GM19239 (cell line): ENCODE measurements around the gene INSYN1.
"Not testable (repeated sequence)": the region's sequence is repeated elsewhere in the genome, so short reads cannot be mapped to it uniquely, and the experiment has no call there.

Experiments
- DNase-seq: peaks from one replicate; pipeline ENCODE4 v3.0.0; 2011; ENCODE audit warnings: low spot score; ENCODE audit not compliant: insufficient read length
- FAIRE-seq: peaks from 2 replicates; lab custom pipeline; 2011; peaks lifted over from hg19 to GRCh38; lab: Jason Lieb, UNC

INSYN1 gene

DNA sequence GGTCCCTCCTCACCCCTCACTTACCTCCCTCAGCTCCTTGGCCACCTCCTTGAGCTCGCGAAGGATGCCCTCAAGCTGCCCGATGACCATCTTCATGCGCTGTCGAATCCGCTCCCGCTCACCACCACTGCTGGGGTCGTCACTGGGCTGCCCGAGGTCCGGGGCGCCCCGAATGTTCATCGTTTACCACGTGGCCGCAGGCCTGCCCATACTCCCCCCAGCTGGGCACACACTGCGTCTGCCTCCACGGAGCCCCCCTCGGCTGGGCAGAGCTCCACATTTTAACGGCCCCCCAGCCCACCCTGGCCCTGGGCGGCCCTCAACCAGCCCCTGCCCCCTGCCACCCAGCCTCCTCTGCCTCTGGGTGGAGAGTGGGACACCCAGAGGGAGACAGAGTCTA, 2.2 kb downstream of the INSYN1 start:
- DNase-seq, result no peak

GRCh38 chr15:73750438-73750837, 2.7 kb downstream of the INSYN1 start:
- DNase-seq, result no peak
- no peak for FAIRE-seq

More for the DNA sequence above, 2.2 kb downstream of the INSYN1 start:
- FAIRE-seq, result no peak

DNA sequence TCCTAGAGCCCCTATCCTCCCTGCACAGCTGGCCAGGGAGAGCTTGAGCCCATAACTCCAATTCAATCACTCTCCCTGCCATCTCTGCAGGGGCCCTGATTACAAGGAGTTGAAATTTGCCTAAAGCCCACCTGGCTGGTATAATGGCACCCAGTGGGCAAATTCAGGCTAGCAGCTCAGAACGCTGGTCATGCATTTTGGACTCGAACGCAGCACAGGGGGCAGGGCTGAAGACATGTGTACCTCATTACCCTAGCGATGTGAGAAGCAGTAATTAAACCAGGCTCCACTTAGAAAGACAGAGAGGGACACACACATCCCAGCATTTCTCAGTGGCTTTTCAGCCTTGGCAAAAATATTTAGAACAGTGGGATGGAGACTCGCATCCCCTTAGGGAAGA, 3.2 kb downstream of the INSYN1 start:
- FAIRE-seq (no peak), DNase-seq (no peak)

- DNase-seq (no peak), FAIRE-seq (no peak)
Observed at GRCh38 chr15:73749533-73749932, 3.6 kb downstream of the INSYN1 start.

GRCh38 chr15:73748730-73749129, 4.4 kb downstream of the INSYN1 start:
- DNase-seq, result no peak
- FAIRE-seq, result no peak

- FAIRE-seq (no peak), DNase-seq (no peak)
Observed at GRCh38 chr15:73747847-73748590, 5.1 kb downstream of the INSYN1 start.

DNA sequence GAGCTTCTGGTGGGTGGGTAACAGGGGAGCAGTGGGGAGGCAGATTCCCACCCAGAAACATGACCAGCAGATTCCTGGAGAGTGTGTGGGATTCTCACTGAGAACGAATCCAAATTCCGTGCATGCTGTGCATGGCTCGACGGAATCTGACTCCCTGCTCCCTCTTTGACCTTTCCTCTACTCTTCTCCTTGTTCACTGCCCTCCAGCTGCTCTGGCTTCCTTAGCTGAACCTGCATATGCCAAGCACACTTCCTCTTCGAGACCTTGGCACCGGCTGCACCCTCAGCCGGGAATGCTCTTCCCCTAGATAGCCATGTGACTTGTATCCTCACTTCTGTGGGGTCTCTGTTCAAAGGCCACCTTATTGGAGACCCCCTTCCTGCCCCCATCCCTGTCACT, 6.3 kb downstream of the INSYN1 start:
- FAIRE-seq (no peak), DNase-seq (no peak)

GRCh38 chr15:73746261-73746660, 6.9 kb downstream of the INSYN1 start:
- FAIRE-seq (no peak), DNase-seq (no peak)

DNA sequence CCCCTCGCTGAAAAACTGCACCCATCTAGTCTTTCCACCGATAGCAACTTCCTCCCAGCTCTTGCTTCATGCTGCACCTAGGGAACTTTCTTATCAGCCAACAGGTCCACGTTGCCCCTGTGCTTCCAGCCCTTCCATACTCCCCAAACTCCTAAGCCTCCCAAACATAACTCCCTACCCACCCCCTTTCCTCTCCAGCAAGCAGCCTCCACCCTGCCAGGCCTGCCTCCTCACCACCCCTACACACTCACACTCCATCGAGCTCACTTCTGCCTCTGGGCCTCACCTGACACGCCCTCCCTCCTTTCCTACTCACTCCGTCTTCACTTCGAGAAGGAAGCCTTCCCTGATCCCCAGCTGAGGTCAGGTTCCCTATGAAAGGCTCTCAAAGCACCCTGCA, 8.1 kb downstream of the INSYN1 start:
- FAIRE-seq (no peak), DNase-seq (no peak)

- no peak for DNase-seq
- FAIRE-seq, result no peak
Observed at GRCh38 chr15:73744293-73744692, 8.9 kb downstream of the INSYN1 start.

DNA sequence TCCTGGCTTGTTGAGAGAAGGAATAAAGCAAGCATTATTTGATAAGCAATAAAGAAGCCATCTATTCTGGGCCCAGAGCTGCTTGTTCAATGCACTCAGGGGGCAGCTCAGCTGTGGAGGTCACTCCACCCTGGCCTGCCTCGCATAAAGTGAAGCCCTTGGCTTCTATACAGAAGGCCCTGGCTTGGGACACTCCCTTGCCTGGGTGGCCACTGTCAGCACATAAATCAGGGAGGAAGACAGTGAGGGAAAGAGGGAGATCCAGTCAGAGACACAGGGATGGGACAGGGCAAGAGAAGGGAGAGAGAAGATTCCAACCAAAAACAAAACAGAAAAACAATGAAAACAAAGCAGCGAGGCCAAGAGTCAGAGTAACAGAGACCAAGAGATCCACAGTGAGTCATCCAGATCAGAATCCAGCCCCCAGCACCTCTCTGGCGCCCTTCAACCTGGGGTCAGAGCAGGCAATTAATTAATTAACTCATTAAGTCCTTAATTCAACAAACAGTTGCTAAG, 11.8 kb downstream of the INSYN1 start:
- FAIRE-seq (no peak), DNase-seq (no peak)

DNA sequence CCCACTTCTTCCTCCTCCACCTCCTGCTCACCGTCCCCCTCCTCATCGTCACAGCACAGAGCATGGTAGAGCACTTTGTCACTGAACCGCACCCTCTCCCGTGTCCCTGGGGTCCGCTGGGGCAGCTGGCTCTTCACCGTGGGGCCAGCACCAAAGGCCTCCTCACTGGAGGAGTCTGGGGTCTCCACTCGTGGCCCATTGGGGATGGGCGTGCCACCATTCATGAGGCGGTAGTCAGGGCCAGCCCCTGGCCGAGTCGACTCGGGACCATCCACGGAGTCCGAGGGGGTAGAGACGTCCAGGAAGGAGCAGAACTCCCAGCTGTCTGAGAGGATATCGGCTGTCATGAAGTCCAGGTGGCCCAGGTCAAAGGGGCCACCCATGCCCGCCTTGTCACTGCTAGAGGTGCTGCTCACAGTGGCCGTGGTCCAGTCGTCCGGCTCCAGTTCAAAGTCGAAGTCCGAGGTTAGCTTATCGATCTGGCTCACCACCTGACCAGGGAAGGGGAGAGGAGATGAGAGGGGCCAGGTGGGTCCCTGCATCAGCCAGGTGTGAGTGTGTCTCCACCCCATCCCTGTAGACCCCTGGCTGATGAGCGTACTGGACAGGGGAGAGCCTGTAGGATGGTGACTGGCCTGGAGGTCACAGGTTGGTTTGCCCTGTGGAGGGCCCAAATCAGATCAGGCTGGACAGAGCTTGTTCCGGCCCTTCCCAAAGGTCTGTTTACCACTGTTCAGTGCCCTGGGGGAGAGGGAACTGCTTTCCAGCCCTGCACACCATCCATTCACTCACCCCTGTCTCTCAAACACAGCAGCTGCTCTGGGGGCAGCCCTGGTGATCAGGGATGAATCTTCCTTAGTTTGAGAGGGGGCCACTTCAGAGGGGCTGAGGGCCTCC, 12.8 kb downstream of the INSYN1 start:
- no peak for DNase-seq
- FAIRE-seq, result no peak

DNA sequence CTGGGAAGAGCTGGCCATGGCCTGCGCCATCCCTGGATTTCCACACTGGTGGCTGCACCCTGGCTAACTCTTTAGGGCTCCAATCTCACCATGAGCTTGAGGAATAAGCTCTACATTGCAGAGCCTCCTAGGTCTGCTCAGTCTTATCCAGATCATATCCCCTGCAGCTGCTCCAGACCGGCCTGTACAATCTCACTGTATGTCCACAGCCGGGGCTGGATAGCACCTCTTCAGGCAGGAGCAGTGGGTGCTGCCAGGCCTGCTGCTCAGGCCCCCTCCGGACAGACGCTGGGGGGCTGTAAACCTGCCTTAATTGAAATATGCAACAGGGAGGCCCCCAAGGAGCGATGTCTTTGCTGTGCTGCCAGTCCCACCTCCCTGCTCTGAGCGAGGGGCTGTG, 15.6 kb downstream of the INSYN1 start:
- no peak for DNase-seq
- no peak for FAIRE-seq

GRCh38 chr15:73732930-73733329, 20.2 kb downstream of the INSYN1 start:
- no peak for DNase-seq
- no peak for FAIRE-seq

GRCh38 chr15:73732051-73732450, 21.1 kb downstream of the INSYN1 start:
- FAIRE-seq, DNase-seq: not testable (repeated sequence)

GRCh38 chr15:73727330-73727976, 25.7 kb downstream of the INSYN1 start:
- DNase-seq (no peak), FAIRE-seq (no peak)

DNA sequence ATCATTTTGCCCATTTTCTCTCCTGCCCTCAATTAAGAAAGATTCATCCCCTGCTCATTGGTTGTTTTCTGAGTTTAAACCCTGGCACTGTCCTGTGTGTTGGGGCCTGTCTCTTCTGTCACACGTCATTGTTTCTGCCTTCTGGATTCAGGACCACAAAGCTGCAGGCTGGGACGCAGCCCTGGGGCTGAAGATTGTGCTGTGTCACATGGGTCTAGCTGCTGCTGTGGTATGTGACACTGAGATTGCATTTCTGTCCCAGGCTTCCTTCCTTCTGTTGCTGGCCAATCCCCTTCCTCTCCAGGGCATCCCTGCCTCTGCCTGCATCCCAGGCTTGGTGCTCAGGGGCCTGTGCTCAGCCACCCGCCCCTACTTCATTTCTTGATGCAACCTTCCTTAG, 28.9 kb downstream of the INSYN1 start:
- DNase-seq (no peak), FAIRE-seq (no peak)

DNA sequence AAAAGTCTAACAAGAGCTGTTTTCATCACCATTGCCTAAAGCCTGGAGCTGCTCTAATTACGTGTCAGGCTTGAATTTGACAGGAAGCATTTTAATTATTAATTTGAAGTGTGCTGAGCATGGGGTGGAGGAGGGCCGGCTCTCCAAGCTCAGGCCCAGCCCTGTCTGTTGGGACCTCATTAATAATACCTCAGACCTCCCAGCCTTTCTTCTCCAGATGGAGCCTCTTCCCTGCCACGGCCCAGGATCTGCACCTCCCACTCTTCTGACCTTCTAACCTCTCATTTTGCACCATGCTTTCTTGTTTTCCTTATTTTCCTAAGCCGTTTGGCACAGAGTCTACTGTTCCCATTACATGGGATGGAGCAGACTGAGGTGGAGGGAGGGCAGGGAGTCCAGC, 30.0 kb downstream of the INSYN1 start:
- DNase-seq (no peak), FAIRE-seq (no peak)

DNA sequence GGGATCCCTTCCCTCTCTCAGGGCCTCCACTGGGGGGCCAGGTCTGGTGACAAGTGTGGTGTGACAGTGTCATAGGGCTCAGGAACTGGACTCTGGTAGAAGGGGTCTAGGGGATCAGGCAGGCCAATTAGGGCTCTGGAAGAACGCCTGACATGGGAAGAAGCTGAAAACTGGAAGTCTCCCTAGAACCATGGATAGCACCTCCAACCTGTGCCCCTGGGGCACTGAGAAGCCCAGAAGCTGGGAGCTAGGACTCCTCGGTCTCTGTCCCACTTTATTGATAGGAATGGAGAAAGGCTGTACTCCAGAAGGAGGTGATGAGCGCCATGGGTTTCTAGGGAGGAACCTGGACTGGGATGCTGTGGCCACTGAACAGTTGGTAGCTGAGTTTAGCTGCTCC, 30.7 kb downstream of the INSYN1 start:
- FAIRE-seq (no peak), DNase-seq (no peak)

DNA sequence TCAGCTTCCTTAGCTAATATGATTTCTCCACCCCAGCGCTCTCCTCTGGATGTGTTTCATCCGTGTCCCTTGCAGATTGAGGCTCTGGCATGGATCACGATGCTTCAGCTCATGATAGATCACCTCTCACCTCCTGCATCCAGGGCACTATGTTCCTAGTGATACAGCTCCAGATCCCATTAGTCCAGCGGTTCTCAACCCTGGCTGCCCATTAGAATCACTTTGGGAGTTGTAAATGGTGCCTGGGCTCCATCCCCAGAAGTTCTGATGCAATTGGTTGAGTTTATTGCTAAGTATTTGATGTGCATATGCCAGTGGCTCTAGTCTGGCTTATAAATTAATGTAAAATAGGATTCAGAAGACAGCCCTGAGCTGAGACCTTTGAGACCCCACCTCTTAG, 34.5 kb downstream of the INSYN1 start:
- FAIRE-seq (no peak), DNase-seq (no peak)

DNA sequence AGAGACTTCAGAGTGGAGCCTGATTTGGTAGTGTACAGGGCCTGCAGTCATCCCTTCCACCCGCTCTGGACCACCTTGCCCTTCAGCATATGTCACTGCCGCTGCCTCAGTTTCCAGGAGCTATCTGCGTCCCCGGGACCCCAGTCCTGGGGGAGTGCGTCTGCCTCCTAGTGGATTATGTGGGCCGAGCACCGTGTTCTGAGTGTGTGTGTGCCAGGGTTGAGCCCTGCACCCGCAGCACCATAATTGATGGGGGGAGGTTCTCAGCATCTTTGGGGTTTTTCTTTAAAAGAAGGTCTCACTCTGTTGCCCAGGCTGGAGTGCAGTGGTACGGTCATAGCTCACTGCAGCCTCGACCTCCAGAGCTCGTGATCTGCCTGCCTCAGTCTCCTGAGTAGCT, 35.3 kb downstream of the INSYN1 start:
- no peak for DNase-seq
- no peak for FAIRE-seq
